ENCODE data around the gene SYNJ2.
"Not testable (repeated sequence)": the region's sequence is repeated elsewhere in the genome, so short reads cannot be mapped to it uniquely, and the experiment has no call there.

SYNJ2 gene, protein sequence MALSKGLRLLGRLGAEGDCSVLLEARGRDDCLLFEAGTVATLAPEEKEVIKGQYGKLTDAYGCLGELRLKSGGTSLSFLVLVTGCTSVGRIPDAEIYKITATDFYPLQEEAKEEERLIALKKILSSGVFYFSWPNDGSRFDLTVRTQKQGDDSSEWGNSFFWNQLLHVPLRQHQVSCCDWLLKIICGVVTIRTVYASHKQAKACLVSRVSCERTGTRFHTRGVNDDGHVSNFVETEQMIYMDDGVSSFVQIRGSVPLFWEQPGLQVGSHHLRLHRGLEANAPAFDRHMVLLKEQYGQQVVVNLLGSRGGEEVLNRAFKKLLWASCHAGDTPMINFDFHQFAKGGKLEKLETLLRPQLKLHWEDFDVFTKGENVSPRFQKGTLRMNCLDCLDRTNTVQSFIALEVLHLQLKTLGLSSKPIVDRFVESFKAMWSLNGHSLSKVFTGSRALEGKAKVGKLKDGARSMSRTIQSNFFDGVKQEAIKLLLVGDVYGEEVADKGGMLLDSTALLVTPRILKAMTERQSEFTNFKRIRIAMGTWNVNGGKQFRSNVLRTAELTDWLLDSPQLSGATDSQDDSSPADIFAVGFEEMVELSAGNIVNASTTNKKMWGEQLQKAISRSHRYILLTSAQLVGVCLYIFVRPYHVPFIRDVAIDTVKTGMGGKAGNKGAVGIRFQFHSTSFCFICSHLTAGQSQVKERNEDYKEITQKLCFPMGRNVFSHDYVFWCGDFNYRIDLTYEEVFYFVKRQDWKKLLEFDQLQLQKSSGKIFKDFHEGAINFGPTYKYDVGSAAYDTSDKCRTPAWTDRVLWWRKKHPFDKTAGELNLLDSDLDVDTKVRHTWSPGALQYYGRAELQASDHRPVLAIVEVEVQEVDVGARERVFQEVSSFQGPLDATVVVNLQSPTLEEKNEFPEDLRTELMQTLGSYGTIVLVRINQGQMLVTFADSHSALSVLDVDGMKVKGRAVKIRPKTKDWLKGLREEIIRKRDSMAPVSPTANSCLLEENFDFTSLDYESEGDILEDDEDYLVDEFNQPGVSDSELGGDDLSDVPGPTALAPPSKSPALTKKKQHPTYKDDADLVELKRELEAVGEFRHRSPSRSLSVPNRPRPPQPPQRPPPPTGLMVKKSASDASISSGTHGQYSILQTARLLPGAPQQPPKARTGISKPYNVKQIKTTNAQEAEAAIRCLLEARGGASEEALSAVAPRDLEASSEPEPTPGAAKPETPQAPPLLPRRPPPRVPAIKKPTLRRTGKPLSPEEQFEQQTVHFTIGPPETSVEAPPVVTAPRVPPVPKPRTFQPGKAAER (N-terminal part only)

DNA sequence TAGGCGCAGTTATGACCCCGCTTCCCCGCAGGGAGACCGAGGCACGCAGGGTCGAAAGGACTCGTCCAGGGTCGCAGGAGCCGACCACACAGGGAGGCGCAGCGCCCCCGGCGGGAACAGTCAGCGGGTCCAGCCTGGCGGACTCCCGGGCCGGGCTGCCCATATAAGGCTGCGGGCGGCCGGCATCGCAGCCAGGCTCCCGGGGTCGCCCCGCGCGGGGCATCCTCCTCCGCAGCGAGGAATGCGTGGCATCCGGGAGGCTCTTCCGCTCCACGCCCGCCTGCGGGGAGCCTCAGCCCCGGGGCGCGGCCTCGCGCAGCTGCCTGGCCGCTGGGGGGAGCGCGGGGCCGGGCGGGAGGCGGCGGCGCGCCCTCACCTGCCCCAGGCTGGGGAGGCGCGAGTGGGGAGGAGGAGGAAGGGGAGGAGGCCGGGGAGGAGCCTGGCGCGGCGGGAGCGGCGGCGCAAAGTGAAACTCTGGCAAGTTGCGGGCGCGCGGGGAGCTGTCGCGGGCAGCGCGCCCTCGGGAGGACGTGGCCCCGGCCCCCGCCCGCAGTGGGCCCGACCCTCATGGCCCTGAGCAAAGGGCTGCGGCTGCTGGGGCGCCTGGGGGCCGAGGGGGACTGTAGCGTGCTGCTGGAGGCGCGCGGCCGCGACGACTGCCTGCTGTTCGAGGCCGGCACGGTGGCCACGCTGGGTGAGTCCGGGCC, at the start of gene SYNJ2:
SYNJ2 (plus strand) TSS at position 469 of the 707 bp plus-strand sequence; CDS start at position 568, 99 bp downstream.
- DNase-seq = peak in 40 of 58 donors; percentile 21 to 78 (median 58)

DNA sequence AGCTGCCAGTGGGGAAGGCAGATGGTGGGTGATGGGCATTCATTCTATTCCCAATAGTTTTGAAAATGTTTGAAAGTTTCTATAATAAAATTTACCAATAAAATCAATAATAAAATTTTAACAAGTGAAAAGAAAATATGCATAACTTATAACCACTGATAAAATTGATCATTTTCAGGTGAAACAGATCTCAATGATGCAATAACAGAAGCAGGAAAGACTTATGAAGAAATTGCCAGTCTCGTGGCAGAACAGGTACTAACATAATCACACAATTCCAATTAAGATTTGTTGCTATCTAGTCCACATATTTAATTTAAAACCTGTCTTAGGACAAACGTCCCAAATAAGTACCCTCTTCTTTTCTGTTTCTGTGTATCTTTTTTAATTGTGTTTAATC, 45.9 kb upstream of the SYNJ2 start:
- no peak for DNase-seq

DNA sequence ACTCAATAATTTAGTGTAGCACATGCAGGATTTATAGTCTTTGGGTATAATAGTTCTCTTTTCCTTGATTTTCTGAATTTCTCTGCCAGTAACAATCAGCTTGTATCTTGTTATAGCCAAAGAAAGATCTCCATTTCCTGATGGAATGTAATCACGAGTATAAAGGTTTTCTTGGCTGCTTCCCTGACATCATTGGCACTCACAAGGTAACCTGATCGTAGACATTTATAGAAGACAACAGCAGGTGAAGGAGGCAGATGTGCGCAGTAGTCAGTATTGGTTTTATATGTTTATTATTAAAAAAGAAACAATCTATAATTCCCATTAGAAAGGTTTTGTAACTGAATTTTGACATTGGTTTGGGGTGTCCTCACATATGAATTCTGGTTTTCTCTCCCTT, 44.3 kb upstream of the SYNJ2 start:
- DNase-seq = no peak

DNA sequence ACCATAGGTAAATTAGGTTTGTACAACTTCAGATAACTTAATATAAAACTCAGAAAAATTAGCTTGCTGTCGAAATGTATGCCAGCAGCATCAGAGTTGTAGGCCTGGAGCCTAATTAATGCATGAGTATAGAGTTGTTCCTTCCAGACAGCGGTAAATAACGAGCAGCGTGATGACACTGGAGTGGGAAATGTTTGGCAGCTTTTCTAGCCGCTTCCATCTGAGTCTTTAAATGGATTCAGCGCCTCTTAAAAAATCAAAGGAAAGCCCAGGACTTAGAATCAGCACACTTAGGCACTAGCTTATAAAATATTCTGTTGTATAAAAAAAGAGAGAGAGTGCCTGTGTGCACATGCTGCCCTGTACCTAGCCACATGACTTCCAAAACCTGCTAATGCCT, 43.7 kb upstream of the SYNJ2 start:
- no peak for DNase-seq

DNA sequence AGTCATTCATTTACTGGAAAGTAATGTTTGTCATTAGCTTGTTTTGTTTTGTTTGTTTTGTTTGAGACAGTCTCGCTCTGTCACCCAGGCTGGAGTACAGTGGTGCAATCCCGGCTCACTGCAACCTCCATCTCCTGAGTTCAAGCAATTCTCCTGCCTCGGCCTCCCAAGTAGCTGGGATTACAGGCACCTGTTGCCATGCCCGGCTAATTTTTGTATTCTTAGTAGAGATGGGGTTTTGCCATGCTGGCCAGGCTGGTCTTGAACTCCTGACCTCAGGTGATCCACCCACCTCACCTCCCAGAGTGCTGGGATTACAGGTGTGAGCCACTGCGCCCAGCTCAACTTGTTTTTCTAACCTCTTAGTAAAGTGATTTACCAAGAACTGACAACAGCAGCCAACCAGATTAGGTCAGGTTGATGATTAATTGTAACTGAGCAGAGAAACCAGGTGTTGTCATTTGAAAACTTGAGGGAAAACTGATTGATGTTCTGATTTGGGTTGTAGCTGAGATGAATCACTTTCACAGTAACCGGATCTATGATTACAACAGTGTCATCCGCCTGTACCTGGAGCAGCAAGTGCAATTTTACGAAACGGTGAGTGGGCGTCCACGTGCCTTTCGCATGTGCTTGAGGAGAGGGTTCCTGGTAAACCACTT, 41.2 kb upstream of the SYNJ2 start:
- DNase-seq = not testable (repeated sequence)

DNA sequence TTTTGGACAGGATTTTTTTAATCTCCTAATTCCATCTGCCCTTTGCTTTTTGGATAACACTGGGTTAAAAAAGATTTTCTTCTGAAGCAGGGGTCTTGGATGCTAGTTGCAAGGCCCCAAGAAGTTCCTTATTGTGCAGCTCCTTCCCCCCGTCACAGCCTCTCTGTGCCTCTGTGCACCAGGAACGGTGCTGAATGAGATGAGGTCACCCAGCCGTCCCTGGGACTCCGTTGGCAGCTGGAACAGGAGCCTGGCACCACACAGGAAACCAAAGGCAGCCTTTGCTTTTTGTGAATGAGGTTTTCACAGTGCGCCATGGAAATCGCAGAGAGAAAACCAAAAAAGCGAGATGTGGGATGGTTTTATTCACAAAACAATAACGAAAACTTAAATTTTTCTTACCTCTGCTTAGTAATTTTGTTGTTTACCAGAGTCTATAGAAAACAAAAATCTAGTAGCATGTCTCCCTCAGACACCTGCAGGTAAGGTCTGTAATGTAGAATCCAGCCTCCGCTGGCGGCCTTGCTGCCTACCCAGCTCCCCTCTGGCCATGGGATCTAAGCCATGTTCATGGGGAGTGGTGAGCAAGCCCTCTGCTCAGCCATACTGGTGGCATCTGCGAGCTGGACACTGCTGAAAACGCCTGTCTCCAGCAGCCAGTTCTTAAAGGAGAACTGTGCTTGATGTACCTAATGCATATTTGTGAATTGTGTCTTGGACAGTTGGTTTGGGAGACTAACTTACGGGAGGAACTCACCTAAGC, 40.4 kb upstream of the SYNJ2 start:
- DNase-seq = peak in 52 of 58 donors; percentile 20 to 89 (median 69)

DNA sequence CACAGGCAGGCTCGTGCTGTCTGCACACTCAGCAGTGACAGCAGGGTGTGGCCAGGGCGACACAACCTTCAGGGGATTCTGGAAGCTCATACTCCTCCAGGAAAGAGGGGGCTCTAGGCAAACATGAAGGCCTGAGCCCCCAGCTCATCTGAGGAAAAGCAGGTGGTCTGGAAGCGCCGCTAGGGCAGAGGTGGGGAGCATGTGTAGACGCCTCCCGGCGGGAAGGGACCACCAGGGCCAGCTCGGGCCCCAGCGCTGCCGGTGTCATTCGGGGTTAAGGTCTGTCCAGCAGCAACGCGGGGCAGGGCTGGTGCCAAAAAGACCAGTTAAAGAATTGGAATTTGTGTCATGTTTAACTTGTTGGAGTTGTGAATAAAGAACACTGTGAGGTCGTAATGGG, 39.3 kb upstream of the SYNJ2 start:
- no peak for DNase-seq

DNA sequence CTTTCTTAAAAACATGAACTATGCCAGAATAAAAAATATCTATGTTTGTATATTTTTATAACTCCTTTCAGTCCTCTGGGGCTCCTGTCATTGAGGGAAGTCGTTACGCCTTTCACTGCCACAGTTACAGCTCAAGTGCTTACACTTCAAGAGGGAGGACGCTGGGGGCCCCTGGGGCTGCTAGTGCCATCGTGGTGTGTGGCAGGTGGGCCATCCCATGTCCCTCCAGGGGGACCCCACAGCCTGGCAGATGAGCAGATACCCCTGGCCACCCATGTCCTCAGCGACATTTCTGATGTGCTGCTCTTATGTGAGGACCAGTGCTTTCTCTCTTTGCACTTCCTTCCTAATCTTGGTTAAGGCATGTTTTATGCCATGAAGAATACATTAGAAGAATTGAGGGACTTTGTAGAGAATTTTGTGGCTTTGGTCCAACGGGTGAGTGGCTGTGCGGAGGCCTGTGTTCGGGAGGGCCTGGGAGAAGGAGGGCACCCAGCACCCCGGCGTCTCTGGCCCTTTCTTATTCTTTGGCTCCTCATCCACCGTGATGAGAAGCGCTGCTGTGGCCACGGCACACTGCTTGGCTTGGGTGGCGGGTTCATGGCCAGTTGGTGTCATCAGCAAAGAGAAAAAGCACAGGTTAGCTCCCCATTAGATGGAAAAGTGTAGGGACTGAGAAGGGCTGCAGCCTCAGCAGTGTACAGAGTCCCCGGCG, 38.3 kb upstream of the SYNJ2 start:
- DNase-seq = no peak

DNA sequence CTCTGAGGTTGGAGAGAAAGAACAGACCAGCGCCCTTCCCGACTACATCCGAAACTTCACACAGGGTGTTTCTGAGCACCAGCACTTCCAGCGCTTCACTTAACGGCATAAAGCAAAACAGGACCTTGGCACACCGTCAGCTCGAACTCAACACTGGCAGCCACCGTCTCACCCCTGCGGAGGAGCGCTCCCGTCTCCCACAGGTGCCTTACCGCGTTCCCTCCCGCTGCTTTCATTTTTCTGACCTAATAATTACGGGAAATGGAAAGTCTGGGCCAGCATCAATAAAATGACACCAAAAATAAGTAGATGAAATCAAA, 37.7 kb upstream of the SYNJ2 start:
- DNase-seq = no peak

DNA sequence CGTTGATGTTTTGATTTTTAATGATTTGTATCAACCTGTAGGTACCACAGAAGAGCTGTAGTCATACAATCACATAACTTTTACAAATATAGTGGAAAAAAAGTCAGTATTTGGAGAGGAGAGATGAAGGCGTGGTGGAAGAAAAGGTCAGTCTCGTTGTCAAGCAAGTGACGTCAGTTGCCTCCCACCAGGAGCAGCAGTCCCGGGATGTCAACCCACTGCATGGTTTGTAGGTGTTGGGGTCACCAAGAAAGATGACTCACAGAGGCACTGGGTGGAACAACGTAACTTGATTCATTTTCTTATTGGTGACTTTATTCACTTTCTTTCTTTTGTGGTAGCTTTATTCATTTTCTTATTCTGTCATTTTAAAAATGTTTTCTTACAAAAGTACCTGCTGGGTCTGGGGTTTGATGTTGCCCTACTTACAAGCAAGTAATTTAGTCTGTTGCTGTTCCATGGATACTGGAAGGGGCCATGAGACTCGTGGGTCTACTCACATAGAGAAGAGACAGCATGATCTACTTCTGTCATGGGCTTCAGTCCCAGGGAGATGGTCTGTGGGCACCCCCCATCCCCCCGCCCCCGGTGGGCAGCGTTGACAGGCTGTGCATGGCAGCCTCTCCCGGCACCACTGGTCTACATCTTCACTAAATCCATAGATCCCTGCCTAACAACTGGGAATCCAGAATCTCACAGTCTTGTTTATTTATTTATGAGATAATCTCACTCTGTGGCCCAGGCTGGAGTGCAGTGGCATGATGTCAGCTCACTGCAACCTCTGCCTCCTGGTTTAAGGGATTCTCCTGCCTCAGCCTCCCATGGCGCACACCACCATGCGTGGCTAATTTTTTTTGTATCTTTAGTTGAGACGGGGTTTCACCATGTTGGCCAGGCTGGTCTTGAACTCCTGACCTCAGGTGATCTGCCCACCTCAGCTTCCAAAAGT, 36.4 kb upstream of the SYNJ2 start:
- no peak for DNase-seq

DNA sequence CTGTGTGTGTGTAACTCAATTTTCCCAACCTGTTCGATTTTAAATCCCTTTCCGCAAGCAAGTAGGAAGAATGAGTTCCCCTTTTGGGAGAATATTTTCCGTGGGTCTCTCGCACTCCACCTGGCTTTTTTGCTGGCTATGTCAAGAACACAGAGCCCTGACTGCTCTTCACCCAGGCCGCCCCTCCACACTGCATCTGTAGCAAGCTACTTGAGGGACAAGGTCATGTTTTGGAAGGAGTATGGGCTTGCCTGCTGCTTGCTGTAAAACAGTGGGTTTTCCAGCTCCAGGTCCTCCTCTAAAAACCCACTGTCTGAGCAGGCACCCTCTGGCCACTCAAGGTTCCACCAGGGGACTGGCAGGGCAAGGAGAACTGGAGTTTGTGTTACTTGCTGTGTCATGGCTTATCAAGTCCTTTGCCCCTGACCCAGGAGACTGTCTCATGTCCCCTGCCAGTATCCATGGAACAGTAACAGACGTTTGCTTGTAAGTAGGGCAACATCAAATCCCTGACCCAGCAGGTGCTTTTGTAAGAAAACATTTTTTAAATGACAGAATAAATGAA, 35.5 kb upstream of the SYNJ2 start:
- DNase-seq = no peak

DNA sequence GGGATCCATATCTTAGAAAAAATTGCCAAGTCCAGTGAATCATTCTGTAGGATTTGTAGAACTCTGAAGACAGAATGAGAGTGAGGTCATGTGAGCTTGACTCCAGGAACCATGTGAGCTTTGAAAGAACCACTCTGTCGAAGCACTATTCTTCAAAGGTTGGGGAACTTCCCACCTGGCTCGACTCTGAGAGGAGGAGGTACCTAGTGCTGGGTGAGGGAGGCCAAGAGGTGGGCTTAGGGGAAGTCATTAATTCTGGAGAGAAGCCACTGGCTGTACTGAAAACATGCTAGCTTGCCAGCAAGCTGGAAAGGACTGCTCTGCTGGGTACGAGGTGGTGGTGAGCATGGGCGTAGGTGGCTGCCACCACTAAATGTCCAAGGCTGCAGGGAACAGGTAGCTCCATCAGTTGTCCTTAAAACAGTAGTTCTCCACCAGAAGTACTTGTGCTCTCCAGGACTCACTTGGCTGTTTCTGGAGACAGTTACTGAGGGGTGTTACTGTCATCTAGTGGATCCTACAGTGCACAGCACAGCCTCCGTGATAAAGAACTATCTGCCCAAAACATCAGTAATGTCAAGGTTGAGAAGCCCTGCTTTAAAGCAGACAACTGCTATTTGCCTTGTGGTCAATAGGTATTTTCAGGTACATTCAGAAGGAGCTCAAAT, 34.7 kb upstream of the SYNJ2 start:
- peak in 15 of 58 donors; percentile 16 to 61 (median 31) for DNase-seq

DNA sequence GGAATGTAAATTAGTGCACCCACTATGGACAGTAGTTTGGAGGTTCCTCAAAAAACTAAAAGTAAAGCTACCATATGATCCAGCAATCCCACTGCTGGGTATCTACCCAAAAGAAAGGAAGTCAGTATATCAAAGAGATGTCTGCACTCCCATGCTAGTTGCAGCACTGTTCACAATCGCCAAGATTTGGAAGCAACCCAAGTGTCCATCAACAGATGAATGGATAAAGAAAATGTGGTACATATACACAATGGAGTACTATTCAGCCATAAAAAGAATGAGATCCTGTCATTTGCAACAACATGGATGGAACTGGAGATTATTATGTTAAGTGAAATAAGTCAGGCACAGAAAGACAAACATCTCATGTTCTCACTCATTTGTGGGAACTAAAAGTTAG, 30.8 kb upstream of the SYNJ2 start:
- not testable (repeated sequence) for DNase-seq

DNA sequence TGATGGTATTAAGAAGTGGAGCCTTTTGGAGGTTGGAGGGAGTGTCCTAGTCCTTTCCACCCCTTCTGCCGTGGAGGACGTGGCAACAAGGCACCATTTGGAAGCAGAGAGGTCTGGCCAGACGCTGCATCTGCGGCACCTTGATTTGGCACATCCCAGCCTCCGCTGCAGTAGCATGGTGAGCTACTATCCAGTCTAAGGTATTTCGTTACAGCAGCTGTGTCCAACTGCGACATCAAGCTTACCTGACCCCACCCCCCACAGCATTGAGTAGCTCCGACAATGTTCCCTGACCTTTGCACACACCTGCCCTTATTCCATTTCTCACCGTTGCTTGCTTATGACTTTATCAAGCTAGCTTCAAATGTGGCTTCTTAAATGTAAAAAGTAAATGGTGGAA, 29.8 kb upstream of the SYNJ2 start:
- DNase-seq = no peak

DNA sequence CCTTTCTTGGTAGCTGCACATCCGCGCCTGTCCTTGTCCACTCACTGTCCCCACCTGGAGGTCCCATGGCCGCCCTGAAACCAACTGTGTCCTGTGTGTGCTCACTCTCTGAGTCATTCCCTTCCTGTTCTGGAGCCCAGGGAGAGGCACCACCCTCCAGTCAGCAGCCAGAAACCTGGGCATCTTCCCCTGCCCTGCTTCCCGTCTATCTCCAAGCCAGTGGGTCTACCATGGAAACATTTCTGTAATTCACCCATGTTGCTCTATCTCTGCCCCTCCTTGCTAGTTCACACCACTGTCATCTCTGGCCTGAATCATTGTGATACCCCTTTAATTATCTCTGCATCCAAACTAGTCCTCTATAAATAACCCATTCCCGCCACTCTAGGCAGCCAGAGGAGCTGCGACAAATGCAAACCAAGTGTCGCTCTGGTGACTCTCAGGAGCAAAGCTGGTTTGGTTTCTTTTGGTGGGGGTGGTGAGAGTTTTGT, 28.8 kb upstream of the SYNJ2 start:
- no peak for DNase-seq

DNA sequence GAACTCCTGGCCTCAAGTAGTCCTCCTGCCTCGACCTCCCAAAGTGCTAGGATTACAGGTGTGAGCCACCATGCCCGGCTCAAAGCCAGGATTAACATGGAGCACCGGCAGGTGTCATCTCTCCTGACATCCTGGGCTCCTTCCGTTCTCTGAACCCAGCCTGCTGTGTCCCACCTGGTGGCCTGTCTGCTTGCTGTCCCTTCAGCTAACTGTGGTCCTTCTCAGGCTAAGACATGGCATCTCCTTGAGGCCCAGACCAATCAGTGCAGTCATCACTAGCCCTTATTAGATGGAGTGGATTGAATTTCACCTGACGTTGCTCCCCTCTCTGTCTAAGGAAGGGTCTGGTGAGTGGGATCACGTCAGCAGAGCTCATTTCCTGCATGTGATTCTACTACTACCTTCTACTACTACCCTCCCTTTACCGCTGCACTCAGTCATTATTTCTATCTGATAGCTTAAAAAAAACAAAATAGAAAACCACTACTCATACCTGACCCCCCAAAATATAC, 28.0 kb upstream of the SYNJ2 start:
- no peak for DNase-seq
